ENCODE results near the gene CKM. TPM values are rescaled to one million over a fixed set of nuclear protein-coding genes. Genes with fewer than 3 reads are reported as not detected.
"Not testable (repeated sequence)": the region's sequence is repeated elsewhere in the genome, so short reads cannot be mapped to it uniquely, and the experiment has no call there.

Gene CKM
- total RNA-seq, 1 experiment from 2014 or later = not detected

- intact Hi-C loops (cut with micrococcal nuclease; ENCODE audit: unreplicated experiment) = loop anchor here (5.0 kb wide), 1 partner anchor 84 kb away; the partner anchor contains the start of gene MARK4
- H3K9me3 Mint-ChIP-seq (ENCODE audit: unreplicated experiment) = no peaks in the 10 kb centered on the region
- no peak overlapping the region for H3K4me3 Mint-ChIP-seq (ENCODE audit: unreplicated experiment)
- H3K27me3 Mint-ChIP-seq (ENCODE audit: insufficient read depth, unreplicated experiment) = no peaks in the 10 kb centered on the region
- ChIA-PET CTCF (no interaction called here), POLR2A (no interaction called here)
- no peaks in the 10 kb centered on the region for H3K4me1 Mint-ChIP-seq (ENCODE audit: low read depth, unreplicated experiment)
- Histone ChIP-seq H3K4me1 (no peaks in the 10 kb centered on the region), H3K9me3 (no peaks in the 10 kb centered on the region), H3K4me3 (ENCODE audit: low read depth, low read length) (no peak overlapping the region), H3K36me3 (ENCODE audit: control insufficient read depth, insufficient read depth, low read length) (no peaks in the 10 kb centered on the region), H3K27me3 (replicated peaks; ENCODE audit: control insufficient read depth, insufficient read depth, low read length) (no peaks in the 10 kb centered on the region)
- H3K36me3 Mint-ChIP-seq (ENCODE audit: insufficient read depth, unreplicated experiment) = no peaks in the 10 kb centered on the region
- H3K27ac Mint-ChIP-seq (ENCODE audit: unreplicated experiment) = no peak overlapping the region
- TF ChIP-seq CTCF (IDR thresholded peaks at IDR 0.05; ENCODE audit: insufficient read depth in 1 of 2, low read depth in 1 of 2, low read length in 1 of 2, severe bottlenecking in 1 of 2, unreplicated experiment in 1 of 2) = no peak
- no TSS peak for BruUV-seq (replicated peaks)
- DNase-seq = no peak
These were observed 14.1 kb upstream of the CKM start for GRCh38 chr19:45336696-45337251.

DNA sequence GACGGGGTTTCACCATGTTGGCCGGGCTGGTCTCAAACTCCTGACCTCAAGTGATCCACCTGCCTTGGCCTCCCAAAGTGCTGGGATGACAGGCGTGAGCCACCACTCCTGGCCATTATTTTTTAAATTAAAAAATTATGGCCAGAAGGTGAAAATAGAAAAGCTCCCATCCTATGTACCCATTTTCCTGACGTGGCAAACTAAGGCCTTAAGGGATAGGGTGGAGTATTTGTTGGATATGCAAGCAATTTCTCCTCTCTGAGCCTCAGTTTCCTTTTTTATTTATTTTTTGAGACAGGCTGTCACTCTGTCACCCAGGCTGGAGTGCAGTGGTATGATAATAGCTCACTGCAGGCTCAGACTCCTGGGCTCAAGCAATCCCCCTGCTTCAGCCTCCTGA, 12.2 kb upstream of the CKM start:
- H3K4me1 Mint-ChIP-seq (ENCODE audit: low read depth, unreplicated experiment); H3K9me3 ChIP-seq; H3K27me3 Mint-ChIP-seq (ENCODE audit: insufficient read depth, unreplicated experiment); H3K36me3 Mint-ChIP-seq (ENCODE audit: insufficient read depth, unreplicated experiment); H3K9me3 Mint-ChIP-seq (ENCODE audit: unreplicated experiment); DNase-seq; H3K4me3 ChIP-seq (ENCODE audit: low read depth, low read length); H3K36me3 ChIP-seq (ENCODE audit: control insufficient read depth, insufficient read depth, low read length); H3K27ac Mint-ChIP-seq (ENCODE audit: unreplicated experiment); CTCF ChIA-PET; BruUV-seq (replicated peaks); H3K4me1 ChIP-seq; H3K27me3 ChIP-seq (replicated peaks; ENCODE audit: control insufficient read depth, insufficient read depth, low read length); H3K4me3 Mint-ChIP-seq (ENCODE audit: unreplicated experiment): not testable (repeated sequence)
- intact Hi-C loops (cut with micrococcal nuclease; ENCODE audit: unreplicated experiment) = loop anchor here (5.0 kb wide), 1 partner anchor 83 kb away; the partner anchor contains the start of gene MARK4
- POLR2A ChIA-PET = interaction anchor here (0.7 kb wide), 1 partner anchor 34 kb away, joined by 9 read pairs; no protein-coding TSS in a partner anchor

- Mint-ChIP-seq H3K9me3 (ENCODE audit: unreplicated experiment) (no peaks in the 10 kb centered on the region), H3K36me3 (ENCODE audit: insufficient read depth, unreplicated experiment) (no peaks in the 10 kb centered on the region), H3K4me1 (ENCODE audit: low read depth, unreplicated experiment) (no peaks in the 10 kb centered on the region), H3K4me3 (ENCODE audit: unreplicated experiment) (no peak overlapping the region), H3K27me3 (ENCODE audit: insufficient read depth, unreplicated experiment) (no peaks in the 10 kb centered on the region), H3K27ac (ENCODE audit: unreplicated experiment) (no peak overlapping the region)
- Histone ChIP-seq H3K36me3 (ENCODE audit: control insufficient read depth, insufficient read depth, low read length) (no peaks in the 10 kb centered on the region), H3K9me3 (no peaks in the 10 kb centered on the region), H3K4me1 (no peaks in the 10 kb centered on the region), H3K27me3 (replicated peaks; ENCODE audit: control insufficient read depth, insufficient read depth, low read length) (no peaks in the 10 kb centered on the region), H3K4me3 (ENCODE audit: low read depth, low read length) (no peak overlapping the region)
- DNase-seq = no peak
- CTCF ChIA-PET = interaction anchor here (0.7 to 1.0 kb wide), 2 partner anchors 78 to 133 kb away, joined by 3 read pairs; no protein-coding TSS in a partner anchor
- intact Hi-C loops (cut with micrococcal nuclease; ENCODE audit: unreplicated experiment) = no loop called here
- TF ChIP-seq CTCF (IDR thresholded peaks at IDR 0.05; ENCODE audit: insufficient read depth in 1 of 2, low read depth in 1 of 2, low read length in 1 of 2, severe bottlenecking in 1 of 2, unreplicated experiment in 1 of 2) = no peak
- BruUV-seq (replicated peaks) = no TSS peak
- POLR2A ChIA-PET = interaction anchor here (0.6 kb wide), 1 partner anchor 288 kb away, joined by 4 read pairs; no protein-coding TSS in a partner anchor
These were observed 11.1 kb upstream of the CKM start for GRCh38 chr19:45333609-45334303.
